SH-SY5Y (cell line): ENCODE measurements around the gene EXOC6B.

ENCODE experiments used
- GATA2 ChIP-seq: IDR thresholded peaks from 2 replicates; pipeline ENCODE4 v1.6.1; 2011; ENCODE audit warnings: mild to moderate bottlenecking, low read depth, low read length
- GATA3 ChIP-seq: IDR thresholded peaks from 2 replicates; pipeline ENCODE4 v1.6.1; 2011; ENCODE audit warnings: low read depth, mild to moderate bottlenecking, low read length, moderate library complexity

DNA sequence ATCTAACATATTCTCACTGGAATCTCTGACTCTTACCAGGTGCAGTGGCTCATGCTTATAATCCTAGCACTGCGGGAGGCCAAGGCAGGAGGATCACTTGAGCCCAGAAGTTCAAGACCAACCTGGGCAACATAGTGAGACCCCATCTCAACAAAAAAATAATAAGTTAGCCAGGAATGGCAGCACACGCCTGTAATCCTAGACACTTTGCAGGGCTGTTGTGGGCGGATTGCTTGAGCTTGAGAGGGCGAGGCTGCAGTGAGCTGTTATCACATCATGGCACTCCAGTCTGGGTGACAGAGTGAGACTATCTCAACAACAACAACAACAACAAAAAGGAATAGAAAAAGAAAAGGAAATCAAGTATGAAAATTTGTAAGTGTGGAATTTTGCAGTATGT, 371.6 kb downstream of the EXOC6B start:
- TF ChIP-seq GATA3 (no peak), GATA2 (no peak)
